Measurements from ENCODE around the gene RNF112.
A peak's percentile ranks its signal among the peaks of the same experiment; 100 is the strongest.

The RNF112 gene

DNA sequence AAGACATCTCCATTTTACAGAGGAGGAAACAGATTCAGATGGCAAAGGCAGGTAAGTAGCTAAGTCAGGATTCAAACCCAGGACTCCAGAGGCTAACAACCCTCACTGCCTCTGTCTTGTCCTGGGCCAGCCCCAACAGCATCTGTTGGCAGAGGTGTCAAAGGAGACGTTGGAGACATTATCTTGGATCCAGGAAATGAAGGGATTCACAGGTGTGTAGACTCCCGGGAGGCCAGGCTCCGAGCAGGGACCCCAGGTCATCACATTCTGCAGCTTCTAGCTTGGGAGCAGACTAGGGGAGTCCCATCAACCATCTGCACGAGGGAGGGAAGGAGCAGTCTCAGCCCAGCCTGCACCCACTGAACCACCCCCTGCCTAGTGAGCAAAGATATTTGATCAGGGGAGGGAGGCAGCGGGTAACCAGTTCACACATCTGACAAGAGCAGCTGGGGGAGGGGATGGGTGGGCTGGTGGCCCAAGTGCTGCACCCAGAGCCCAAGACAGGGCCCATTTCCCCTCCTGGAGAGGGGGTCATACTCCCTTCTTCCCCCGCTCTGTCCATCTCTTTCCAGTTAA is 47.5 kb upstream of the RNF112 start:
- TF ChIP-seq, protein P1, sequence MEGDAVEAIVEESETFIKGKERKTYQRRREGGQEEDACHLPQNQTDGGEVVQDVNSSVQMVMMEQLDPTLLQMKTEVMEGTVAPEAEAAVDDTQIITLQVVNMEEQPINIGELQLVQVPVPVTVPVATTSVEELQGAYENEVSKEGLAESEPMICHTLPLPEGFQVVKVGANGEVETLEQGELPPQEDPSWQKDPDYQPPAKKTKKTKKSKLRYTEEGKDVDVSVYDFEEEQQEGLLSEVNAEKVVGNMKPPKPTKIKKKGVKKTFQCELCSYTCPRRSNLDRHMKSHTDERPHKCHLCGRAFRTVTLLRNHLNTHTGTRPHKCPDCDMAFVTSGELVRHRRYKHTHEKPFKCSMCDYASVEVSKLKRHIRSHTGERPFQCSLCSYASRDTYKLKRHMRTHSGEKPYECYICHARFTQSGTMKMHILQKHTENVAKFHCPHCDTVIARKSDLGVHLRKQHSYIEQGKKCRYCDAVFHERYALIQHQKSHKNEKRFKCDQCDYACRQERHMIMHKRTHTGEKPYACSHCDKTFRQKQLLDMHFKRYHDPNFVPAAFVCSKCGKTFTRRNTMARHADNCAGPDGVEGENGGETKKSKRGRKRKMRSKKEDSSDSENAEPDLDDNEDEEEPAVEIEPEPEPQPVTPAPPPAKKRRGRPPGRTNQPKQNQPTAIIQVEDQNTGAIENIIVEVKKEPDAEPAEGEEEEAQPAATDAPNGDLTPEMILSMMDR (conservative IDR thresholded peaks at IDR 0.05; ENCODE audit: low read depth), result no peak

DNA sequence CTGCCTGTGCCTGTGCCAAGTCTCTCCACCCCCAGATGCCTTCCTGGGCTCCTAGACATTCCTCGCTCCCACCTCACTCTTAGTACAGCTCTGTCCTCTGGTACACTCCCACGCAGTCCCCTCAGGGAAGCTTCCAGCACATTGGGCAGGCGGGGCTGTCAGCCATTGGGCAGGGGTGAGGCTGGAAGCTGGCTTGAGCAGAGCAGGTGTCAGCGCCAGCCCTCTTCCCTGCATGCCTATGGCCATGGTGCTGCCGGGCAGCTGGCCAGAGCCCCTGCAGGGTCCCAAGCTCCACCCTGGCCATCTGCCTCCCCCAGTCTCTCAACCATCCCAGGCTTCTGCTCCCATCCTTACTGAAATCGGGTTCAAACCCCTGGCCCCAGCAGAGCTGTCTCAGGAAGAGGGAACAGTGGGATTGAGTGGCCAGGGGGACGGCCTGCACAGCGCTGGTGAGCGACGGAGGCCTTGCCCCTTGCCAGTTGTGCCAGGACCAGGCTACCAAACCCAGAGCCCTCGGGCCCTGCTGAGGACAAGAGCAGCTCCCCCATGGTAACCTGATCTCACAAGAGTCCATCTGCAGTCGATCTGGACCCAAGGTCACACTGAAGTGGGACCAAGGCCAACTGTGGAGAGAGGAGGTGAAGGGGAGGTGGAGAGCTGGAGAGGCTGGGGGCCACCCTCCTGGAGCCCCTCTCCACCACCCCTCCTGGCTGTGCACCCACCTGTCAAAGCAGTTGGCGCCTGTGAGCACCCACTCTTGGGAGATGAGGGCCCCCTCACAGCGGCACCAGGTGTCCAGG is 46.1 kb upstream of the RNF112 start:
- CTCF ChIA-PET, result interaction anchor here (0.6 to 2.4 kb wide), 5 partner anchors 9 to 1785 kb away, joined by 3 to 22 read pairs (median 3); no protein-coding TSS in a partner anchor
- DNase-seq (ENCODE audit: low spot score), result no peak
- TF ChIP-seq, protein P1 (conservative IDR thresholded peaks at IDR 0.05; ENCODE audit: low read depth), result no peak
- POLR2A ChIA-PET (ENCODE audit: low non-redundant PET), result no interaction called here
- peak overlapping the region; percentile 2; the same call in 1 of the 2 replicates for H3K27ac ChIP-seq

More for the DNA sequence above, 47.5 kb upstream of the RNF112 start:
- ChIA-PET POLR2A (ENCODE audit: low non-redundant PET) (no interaction called here), CTCF (interaction anchor here (0.5 to 2.0 kb wide), 28 partner anchors 9 to 1404 kb away, joined by 3 to 40 read pairs (median 4); partner anchors contain the start of gene MAPK7)
- H3K27ac ChIP-seq, result peak overlapping the region; percentile 89
- DNase-seq (ENCODE audit: low spot score), result no peak

DNA sequence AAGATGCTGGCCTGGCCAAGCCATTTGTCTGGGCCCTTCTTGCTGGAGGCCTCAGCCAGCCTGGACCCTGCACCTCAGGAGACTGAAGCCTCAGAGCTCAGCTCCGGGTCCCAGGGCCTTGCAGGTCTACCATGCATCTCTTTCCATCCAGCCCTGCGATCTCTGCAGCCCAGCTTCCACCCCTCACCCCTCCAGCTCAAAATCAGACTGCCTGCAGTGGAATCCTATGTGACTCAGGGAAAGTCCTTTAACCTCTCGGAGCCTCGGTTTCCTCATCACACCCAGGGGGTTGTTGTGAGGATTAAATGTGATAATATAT is 45.6 kb upstream of the RNF112 start:
- POLR2A ChIA-PET (ENCODE audit: low non-redundant PET), result no interaction called here
- no peak for DNase-seq (ENCODE audit: low spot score)
- no peak overlapping the region; the same call in 1 of the 2 replicates for H3K27ac ChIP-seq
- CTCF ChIA-PET, result interaction anchor here (0.6 to 2.4 kb wide), 4 partner anchors 9 to 144 kb away, joined by 3 to 22 read pairs (median 4); no protein-coding TSS in a partner anchor
- TF ChIP-seq, protein P1 (conservative IDR thresholded peaks at IDR 0.05; ENCODE audit: low read depth), result no peak

DNA sequence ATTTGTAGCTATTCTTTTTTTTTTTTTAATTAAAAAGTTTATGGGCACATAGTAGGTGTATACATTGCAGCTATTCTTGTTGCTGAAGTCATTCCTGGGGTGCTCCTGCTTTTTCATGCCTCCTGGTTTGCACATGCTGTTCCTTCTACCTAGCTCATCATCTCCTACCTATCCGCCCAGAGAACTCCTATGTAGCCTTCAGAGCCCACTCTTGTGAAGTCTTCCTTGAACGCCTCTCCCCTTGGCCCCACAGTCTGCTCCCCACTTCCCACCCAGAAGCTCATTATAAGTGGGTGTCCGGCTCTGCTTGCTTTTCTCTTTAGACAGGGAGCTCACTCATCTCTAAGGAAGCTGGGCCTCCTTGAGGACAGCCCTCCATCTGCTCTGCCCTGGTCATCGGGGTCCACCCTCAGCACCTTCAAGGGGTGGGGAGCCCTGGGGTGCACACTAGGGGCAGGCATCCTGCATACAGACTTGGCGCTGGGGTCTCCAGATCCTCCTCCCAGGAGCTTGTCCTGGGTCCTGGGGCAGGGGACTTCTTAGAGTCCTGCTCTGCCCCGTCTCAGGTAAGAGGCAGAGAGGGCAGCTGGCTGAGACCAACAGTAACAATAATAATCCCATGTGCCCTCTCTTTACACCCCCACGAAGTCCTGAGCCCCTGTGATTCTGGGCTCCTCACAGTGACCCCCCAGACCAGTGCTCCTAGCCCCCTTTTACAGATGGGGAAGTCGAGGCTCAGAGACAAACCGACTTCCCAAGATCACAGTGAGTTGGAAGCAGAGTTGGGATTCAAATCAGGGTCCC is 45.0 kb upstream of the RNF112 start:
- no peak overlapping the region for H3K27ac ChIP-seq
- TF ChIP-seq, protein P1 (conservative IDR thresholded peaks at IDR 0.05; ENCODE audit: low read depth), result no peak
- DNase-seq (ENCODE audit: low spot score), result no peak
- POLR2A ChIA-PET (ENCODE audit: low non-redundant PET), result no interaction called here
- CTCF ChIA-PET, result interaction anchor here (0.6 to 2.4 kb wide), 3 partner anchors 8 to 81 kb away, joined by 3 to 22 read pairs (median 3); no protein-coding TSS in a partner anchor

DNA sequence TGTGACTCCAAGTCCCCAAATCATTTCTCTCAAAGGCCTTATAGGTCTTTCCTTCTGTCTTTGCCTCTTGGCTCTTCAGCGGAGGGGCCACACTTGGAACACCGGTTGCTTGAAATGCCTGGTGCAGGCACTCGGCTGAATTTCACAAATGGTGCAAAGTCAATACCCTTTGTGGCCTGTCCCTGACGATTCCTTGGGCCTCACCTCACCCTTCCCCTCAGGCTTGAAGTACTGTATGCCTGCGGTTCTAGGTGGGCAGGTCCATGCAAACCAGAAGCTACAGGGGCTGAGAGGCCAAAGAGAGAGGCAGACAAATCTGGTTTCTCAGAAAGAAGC is 44.4 kb upstream of the RNF112 start:
- CTCF ChIA-PET, result no interaction called here
- TF ChIP-seq, protein P1 (conservative IDR thresholded peaks at IDR 0.05; ENCODE audit: low read depth), result no peak
- POLR2A ChIA-PET (ENCODE audit: low non-redundant PET), result no interaction called here
- no peak overlapping the region for H3K27ac ChIP-seq
- DNase-seq (ENCODE audit: low spot score), result no peak

DNA sequence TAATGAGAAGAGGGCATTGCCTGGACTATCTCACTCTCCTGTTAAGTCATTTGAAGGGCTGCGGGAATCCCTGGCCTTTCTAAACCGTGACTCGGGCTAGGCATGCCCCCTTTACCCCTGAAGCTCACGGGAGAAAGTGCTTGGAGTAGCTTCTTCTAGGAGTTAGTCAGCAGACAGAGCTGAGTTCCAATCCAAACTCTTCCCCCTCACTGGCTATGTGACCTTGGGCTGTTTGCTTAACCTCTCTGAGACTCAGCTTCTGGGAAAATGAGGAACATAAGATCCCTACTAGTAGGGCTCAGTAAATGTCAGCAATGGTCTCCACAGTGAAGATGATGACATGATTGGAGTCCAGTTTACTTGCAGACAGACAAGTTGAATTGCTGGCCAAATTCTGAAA is 42.8 kb upstream of the RNF112 start:
- ChIA-PET POLR2A (ENCODE audit: low non-redundant PET) (no interaction called here), CTCF (interaction anchor here (0.9 kb wide), 1 partner anchor 16 kb away, joined by 6 read pairs; no protein-coding TSS in a partner anchor)
- DNase-seq (ENCODE audit: low spot score), result no peak
- H3K27ac ChIP-seq, result no peak overlapping the region
- TF ChIP-seq, protein P1 (conservative IDR thresholded peaks at IDR 0.05; ENCODE audit: low read depth), result no peak

Measured in RWPE1 (cell line).